Tongue (tissue), 2 donors: ENCODE data around the gene TSSK3. TPM values are rescaled to one million over a fixed set of nuclear protein-coding genes. Genes with fewer than 3 reads are reported as not detected.

Experiments used
- DNase-seq: peaks from one replicate; pipeline ENCODE4 v3.0.0-alpha.2; 2015
- total RNA-seq: library from RNA; depleted of rRNA; stranded (reverse); fragments of >200 nt; gene quantifications from one replicate; pipeline ENCODE4 v1.2.3, GENCODE V29; 2014

The TSSK3 gene, protein sequence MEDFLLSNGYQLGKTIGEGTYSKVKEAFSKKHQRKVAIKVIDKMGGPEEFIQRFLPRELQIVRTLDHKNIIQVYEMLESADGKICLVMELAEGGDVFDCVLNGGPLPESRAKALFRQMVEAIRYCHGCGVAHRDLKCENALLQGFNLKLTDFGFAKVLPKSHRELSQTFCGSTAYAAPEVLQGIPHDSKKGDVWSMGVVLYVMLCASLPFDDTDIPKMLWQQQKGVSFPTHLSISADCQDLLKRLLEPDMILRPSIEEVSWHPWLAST
- total RNA-seq, result not detected

DNA sequence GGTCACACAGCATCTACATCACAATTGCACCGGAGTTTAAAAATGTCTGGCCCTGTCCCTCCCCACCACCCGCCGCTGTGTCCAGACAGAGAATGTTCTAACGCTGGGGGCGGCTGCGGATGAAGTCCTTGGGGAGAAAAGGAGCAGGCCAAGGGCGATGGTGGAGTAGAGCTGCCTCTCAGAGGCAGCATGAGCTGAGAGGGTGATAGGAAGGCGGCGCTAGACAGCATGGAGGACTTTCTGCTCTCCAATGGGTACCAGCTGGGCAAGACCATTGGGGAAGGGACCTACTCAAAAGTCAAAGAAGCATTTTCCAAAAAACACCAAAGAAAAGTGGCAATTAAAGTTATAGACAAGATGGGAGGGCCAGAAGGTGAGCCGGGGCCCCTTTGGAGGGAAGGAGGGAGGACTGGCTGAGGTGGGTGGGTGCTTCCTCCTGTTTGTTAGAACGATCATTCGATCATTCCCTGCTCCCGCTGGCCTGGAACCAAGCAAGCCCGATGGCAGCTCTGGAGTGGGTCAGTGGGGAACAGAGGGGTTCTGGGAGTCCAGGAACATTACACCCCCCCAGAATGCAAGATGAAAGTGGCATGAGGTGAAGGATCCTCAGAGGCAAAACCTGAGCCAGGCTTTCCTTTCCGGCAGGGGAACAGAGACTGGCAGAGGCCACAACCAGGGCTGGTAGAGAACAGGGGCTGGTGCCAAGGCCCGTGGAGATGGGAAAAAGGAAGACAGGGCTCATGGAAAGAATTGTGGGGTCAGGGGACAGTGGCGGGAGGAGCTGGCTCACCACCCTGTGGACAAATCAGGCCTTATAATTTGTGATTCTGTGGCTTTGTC, at the start of gene TSSK3, which contains the start of gene FAM229A:
TSS of gene TSSK3 (plus strand) at position 66 of the 840 bp plus-strand sequence. CDS start at position 229, 163 bp downstream.
TSS of gene FAM229A (minus strand) at position 12 of the 840 bp plus-strand sequence. CDS start 394 bp downstream, outside the sequence.
- no peak for DNase-seq

- DNase-seq, result no peak
Observed at GRCh38 chr1:32316903-32317277, 45.4 kb upstream of the TSSK3 start.

- DNase-seq, result no peak
Observed at GRCh38 chr1:32318127-32318869, 44.0 kb upstream of the TSSK3 start.

GRCh38 chr1:32321712-32322291, 40.5 kb upstream of the TSSK3 start:
- DNase-seq, result no peak

- DNase-seq, result no peak
Observed at GRCh38 chr1:32327204-32327603, 35.1 kb upstream of the TSSK3 start.

GRCh38 chr1:32329931-32330466, 32.3 kb upstream of the TSSK3 start:
- DNase-seq, result no peak

DNA sequence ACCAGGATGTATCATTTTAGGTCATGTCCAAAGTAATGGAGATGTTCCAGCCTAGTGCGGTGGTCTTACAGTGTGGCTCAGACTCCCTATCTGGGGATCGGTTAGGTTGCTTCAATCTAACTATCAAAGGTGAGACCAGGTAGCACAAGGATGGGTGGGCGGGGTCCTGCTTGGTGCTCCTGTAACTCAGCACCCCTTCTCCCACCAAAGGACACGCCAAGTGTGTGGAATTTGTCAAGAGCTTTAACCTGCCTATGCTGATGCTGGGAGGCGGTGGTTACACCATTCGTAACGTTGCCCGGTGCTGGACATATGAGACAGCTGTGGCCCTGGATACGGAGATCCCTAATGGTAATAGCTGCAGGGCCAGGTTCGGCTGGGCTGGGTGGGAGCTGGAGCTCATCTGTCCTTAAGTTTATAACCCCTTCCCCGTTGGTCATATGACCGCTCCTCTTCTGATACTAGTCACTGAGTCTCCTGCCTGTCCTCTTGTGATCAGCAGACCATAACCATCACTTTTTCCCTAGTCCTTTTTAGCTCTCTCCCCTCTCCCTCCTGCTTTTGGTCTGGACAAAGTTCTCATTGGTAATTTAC, 31.7 kb upstream of the TSSK3 start:
- DNase-seq, result no peak

GRCh38 chr1:32331549-32331948, 30.8 kb upstream of the TSSK3 start:
- DNase-seq, result no peak

GRCh38 chr1:32332290-32333079, 29.9 kb upstream of the TSSK3 start:
- no peak for DNase-seq

- no peak for DNase-seq
Observed at GRCh38 chr1:32333251-32333963, 28.9 kb upstream of the TSSK3 start.

DNA sequence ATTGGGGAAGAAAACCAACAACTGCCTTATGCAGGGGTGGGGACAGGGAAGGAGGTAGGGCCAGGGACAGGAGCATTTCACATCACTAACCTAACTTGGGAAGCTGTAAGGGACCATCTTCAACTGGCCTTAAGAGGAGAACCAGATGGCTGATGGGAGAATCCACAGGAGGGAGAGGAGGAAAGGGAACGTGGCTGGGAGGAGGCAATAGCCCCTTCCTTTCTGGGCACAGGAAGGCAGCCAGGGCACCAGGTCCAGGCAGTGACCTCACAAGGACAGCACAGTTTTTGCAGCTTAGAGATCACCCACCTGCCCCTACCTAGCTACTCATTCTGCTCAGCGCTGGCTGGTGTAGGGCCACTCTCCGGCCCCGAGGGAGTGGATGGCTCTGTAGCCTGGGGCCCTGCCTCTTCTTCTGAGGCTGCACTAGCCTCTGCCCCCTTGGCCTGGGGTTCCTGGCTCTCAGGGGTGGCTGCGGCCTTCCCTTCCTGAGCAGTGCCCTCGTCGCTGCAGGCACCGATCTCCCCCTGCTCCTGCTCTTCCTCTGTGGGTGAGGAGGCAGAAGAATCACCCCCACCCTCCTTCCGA, 28.0 kb upstream of the TSSK3 start:
- no peak for DNase-seq

GRCh38 chr1:32334864-32335534, 27.3 kb upstream of the TSSK3 start:
- peak; percentile 72 for DNase-seq

DNA sequence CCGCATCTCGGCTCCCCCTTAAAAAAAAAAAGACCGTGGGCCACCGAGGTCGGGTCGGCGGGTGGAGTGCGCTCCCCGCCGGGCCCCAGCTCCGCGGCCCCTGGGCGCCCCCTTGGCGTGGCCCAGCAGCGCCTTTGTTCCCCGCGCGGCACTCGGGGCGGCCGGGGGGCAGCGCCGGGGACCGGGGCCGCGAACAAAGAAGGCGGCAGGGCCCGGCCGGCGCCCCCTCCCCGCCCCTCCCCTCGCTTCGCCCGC, 26.9 kb upstream of the TSSK3 start:
- DNase-seq, result no peak

DNA sequence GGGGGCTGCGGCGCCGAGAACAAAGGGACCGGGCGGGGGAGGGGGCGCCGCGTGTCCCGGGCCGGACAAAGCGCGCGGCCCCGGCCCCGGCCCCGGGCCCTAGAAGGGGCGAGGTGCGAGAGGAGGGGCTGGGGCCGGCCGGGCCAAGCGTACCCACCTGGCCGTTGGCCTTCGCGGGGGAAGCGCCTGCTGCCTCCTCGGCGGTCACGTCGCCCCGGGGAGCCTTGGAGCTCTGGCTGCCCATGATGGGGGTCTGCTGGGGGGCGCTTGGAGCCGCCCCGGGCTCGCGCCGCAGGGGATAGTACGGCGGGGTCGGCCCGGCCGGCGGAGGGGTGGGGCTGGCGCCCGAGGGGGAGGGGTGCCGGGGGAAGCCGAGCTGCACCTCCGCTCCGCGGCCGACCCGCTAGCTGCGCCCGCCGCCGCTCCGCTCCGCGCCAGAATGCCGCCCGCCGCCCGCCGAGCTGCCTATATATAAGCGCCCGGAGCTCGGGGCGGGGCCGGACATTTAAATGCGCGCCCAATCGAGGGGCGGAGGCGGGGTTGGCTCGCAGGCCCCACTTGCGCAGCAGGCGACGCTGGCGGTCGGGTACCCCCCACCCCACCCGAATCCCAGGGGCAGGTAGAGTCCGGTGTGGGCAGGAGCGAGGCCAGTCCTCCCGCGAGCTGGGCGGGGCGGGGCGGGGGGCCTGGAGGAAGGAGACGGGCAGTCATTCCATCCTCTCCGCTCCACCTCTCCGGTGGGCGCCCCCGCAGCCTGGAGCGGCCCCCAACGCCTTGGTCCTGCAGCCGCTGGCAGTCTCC, 26.3 kb upstream of the TSSK3 start, which contains the start of gene MARCKSL1:
TSS of gene MARCKSL1 (minus strand) at position 444 of the 801 bp plus-strand sequence. CDS start at position 244, 200 bp downstream.
- DNase-seq, result peak; percentile 93

GRCh38 chr1:32336591-32336932, 25.8 kb upstream of the TSSK3 start:
- DNase-seq, result no peak

DNA sequence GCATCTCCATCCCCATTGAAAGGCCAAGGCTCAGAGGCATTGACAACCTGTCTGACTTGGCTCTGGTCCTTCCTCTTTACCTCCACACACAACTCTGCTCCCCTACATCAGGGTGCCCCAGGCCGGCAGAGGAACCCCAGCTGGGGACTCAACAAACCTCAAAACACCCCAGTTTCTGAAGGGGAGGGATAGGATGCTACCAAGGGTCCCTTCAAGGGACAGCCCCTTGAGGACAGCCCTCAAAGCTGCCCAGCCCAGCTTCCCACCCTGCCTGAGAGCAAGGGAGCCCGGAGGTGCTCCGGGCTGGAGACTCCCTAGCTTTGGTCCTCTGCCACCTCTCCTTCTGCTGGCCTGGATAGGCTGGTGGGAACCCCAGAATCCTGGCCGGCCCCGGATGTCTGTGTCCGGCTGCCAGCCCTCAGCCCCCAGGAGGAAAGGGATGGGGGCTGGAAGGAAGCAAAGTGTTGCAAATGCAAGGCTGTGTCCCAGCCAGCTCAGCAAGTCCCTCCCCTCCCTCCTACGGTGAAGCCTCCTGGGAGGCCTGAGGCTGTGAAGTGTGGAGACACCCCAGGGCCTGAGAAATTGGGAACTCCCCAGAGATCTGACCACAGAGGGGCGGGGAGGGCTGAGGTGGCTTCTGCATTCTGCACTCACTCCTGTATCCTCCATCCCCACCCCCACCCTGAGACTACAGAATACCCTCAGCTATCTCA, 25.2 kb upstream of the TSSK3 start:
- no peak for DNase-seq

DNA sequence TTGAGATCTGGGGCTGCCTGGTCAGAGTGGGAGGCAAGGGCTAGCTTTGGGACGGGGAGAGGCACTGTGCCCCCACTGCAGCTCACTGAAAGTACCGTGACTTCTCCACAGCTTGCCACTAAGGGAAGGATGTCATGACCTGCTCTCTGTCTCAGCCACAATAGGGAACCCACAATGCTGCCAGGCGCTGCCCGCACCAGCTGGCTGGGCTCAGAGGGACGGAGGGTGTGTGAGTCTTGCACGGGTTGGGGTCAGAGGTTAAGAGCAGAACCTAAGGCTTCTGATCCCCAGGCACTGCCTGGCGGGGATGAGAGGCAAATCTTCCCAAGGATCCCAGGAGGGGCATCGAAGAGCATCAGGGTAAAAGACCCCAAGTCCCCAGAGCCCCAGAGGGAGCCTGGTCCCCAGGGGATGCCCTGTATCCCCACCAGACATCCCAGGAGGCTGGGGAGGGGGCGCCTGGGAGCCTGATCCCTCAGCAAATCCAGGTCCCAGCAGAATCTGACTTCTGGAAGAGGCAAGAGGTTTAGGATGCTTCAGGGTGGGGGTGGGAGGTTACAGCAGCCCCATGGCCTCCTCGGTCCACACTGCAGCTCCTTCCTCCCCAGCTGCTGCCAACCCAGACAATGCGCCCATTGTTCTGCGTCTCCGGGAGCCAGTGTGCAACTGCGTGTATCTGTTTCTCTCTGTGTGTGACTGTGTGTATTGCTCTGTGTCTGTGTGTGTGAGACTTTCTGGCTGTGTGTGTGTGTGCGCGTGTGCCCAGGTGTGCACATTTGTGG, 24.3 kb upstream of the TSSK3 start:
- DNase-seq, result peak; percentile 83
